ENCODE measurements around the gene SLC4A1. TPM values are rescaled to one million over a fixed set of nuclear protein-coding genes. Genes with fewer than 3 reads are reported as not detected.
A peak's percentile ranks its signal among the peaks of the same experiment; 100 is the strongest.

Gene SLC4A1
- total and polyA plus RNA-seq, 2 experiments from 2014 or later: not detected

DNA sequence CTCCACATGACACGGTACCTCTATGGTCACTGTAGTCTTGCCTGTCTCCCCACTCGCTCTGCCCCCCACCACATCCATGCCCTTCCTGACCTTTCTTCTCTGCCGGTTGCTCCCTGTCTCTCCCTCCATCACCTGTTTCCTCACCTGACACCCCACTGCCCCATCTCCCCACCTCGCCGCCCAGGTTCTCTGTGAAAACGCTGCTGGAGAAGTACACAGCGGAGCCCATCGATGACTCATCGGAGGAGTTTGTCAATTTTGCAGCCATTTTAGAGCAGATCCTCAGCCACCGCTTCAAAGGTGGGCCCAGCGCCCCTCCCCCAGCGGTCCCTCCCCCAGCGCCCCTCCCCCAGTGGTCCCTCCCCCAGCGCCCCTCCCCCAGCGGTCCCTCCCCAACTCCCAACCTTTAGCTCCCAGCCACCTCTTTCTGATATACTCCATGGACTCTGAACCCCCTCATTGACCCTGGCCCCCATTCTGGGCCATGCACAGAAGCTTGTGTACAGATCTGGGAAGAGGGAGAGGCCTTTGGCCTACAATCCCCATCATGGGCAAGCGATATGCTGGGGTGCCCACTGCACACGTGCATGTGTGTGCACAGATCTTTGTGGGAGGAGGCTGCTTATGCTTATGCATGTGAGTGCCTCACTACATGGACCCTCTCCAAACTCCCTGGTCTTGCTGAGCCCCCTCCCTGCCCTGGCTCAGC, 44.6 kb upstream of the SLC4A1 start:
- peaks cover 32% of the 10 kb centered on the region for H3K27me3 ChIP-seq (ENCODE audit: insufficient read depth)
- H3K4me3 ChIP-seq: no peak overlapping the region
- ATAC-seq: no peak
- no peak overlapping the region for H2AFZ ChIP-seq
- H3F3A ChIP-seq (replicated peaks; ENCODE audit: low read depth): peaks cover 7% of the 10 kb centered on the region; the same call in 1 of the 2 replicates
- H3K4me1 ChIP-seq (ENCODE audit: insufficient read depth): peaks cover 13% of the 10 kb centered on the region; the same call in 1 of the 2 replicates
- no peak overlapping the region for H3K27ac Mint-ChIP-seq
- H3K9me3 Mint-ChIP-seq: no peaks in the 10 kb centered on the region
- no peaks in the 10 kb centered on the region for H3K9me2 ChIP-seq (ENCODE audit: insufficient read depth)
- no peak overlapping the region for H3K27ac ChIP-seq (ENCODE audit: low read depth)
- H3K27me3 Mint-ChIP-seq (ENCODE audit: insufficient read depth, low read depth, poor library complexity): peaks cover 44% of the 10 kb centered on the region
- H3K4me3 Mint-ChIP-seq: peak overlapping the region; percentile 4; the same call in 1 of the 3 replicates
- H3K4me1 Mint-ChIP-seq: peaks cover 49% of the 10 kb centered on the region
- 0 out of 2 replicates have a peak, but pooled peaks cover 3% of the 10 kb centered on the region for H4K20me1 ChIP-seq (replicated peaks; ENCODE audit: insufficient read depth)
- no peaks in the 10 kb centered on the region; the same call in 2 of the 3 replicates for H3K36me3 Mint-ChIP-seq (ENCODE audit: low read depth)
- H3K4me2 ChIP-seq: no peak overlapping the region
- H3K36me3 ChIP-seq (ENCODE audit: insufficient read depth): no peaks in the 10 kb centered on the region
- TF ChIP-seq, protein P1, sequence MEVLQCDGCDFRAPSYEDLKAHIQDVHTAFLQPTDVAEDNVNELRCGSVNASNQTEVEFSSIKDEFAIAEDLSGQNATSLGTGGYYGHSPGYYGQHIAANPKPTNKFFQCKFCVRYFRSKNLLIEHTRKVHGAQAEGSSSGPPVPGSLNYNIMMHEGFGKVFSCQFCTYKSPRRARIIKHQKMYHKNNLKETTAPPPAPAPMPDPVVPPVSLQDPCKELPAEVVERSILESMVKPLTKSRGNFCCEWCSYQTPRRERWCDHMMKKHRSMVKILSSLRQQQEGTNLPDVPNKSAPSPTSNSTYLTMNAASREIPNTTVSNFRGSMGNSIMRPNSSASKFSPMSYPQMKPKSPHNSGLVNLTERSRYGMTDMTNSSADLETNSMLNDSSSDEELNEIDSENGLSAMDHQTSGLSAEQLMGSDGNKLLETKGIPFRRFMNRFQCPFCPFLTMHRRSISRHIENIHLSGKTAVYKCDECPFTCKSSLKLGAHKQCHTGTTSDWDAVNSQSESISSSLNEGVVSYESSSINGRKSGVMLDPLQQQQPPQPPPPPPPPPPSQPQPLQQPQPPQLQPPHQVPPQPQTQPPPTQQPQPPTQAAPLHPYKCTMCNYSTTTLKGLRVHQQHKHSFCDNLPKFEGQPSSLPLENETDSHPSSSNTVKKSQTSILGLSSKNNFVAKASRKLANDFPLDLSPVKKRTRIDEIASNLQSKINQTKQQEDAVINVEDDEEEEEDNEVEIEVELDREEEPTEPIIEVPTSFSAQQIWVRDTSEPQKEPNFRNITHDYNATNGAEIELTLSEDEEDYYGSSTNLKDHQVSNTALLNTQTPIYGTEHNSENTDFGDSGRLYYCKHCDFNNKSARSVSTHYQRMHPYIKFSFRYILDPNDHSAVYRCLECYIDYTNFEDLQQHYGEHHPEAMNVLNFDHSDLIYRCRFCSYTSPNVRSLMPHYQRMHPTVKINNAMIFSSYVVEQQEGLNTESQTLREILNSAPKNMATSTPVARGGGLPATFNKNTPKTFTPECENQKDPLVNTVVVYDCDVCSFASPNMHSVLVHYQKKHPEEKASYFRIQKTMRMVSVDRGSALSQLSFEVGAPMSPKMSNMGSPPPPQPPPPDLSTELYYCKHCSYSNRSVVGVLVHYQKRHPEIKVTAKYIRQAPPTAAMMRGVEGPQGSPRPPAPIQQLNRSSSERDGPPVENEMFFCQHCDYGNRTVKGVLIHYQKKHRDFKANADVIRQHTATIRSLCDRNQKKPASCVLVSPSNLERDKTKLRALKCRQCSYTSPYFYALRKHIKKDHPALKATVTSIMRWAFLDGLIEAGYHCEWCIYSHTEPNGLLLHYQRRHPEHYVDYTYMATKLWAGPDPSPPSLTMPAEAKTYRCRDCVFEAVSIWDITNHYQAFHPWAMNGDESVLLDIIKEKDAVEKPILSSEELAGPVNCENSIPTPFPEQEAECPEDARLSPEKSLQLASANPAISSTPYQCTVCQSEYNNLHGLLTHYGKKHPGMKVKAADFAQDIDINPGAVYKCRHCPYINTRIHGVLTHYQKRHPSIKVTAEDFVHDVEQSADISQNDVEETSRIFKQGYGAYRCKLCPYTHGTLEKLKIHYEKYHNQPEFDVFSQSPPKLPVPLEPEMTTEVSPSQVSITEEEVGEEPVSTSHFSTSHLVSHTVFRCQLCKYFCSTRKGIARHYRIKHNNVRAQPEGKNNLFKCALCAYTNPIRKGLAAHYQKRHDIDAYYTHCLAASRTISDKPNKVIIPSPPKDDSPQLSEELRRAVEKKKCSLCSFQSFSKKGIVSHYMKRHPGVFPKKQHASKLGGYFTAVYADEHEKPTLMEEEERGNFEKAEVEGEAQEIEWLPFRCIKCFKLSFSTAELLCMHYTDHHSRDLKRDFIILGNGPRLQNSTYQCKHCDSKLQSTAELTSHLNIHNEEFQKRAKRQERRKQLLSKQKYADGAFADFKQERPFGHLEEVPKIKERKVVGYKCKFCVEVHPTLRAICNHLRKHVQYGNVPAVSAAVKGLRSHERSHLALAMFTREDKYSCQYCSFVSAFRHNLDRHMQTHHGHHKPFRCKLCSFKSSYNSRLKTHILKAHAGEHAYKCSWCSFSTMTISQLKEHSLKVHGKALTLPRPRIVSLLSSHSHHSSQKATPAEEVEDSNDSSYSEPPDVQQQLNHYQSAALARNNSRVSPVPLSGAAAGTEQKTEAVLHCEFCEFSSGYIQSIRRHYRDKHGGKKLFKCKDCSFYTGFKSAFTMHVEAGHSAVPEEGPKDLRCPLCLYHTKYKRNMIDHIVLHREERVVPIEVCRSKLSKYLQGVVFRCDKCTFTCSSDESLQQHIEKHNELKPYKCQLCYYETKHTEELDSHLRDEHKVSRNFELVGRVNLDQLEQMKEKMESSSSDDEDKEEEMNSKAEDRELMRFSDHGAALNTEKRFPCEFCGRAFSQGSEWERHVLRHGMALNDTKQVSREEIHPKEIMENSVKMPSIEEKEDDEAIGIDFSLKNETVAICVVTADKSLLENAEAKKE (CRISPR knock-in tag; IDR thresholded peaks at IDR 0.05): no peak
- no peak for TF ChIP-seq NANOG (IDR thresholded peaks at IDR 0.05; ENCODE audit: borderline replicate concordance)
- TF ChIP-seq EZH2phosphoT487 (IDR thresholded peaks at IDR 0.05; ENCODE audit: unreplicated experiment): no peak
- TF ChIP-seq REST (IDR thresholded peaks at IDR 0.05; ENCODE audit: unreplicated experiment): no peak
- TF ChIP-seq ZNF114 (CRISPR knock-in tag; IDR thresholded peaks at IDR 0.05): no peak
- no peak for TF ChIP-seq EZH2 (IDR thresholded peaks at IDR 0.05; ENCODE audit: low read depth, unreplicated experiment)
- no peak for TF ChIP-seq STAT1 (IDR thresholded peaks at IDR 0.05; ENCODE audit: unreplicated experiment)
- H3K79me2 ChIP-seq (replicated peaks; ENCODE audit: insufficient read depth): no peaks in the 10 kb centered on the region
- DNase-seq (ENCODE audit: low spot score): no peak

Measured in GM23338 (cell line).